Measurements from ENCODE around the gene MLYCD. TPM values are rescaled to one million over a fixed set of nuclear protein-coding genes. Genes with fewer than 3 reads are reported as not detected.
A peak's percentile ranks its signal among the peaks of the same experiment; 100 is the strongest.

Gene MLYCD
- total and polyA plus RNA-seq, 2 experiments from 2014 or later, result 3.2 to 7.2 TPM

GRCh38 chr16:83907631-83908250 is 8.8 kb downstream of the MLYCD start:
- H3K4me1 Mint-ChIP-seq, result peaks cover 22% of the 10 kb centered on the region
- TF ChIP-seq EZH2phosphoT487 (IDR thresholded peaks at IDR 0.05; ENCODE audit: unreplicated experiment) (no peak), EZH2 (IDR thresholded peaks at IDR 0.05; ENCODE audit: low read depth, unreplicated experiment) (no peak), ZNF331 (CRISPR knock-in tag; IDR thresholded peaks at IDR 0.05; ENCODE audit: low read depth) (no peak), CREB1 (CRISPR knock-in tag; IDR thresholded peaks at IDR 0.05; ENCODE audit: low read depth) (no peak), ZNF114 (CRISPR knock-in tag; IDR thresholded peaks at IDR 0.05) (no peak), CTCF (conservative IDR thresholded peaks at IDR 0.05; ENCODE audit: low read depth in 2 of 2) (no peak), ETS1 (IDR thresholded peaks at IDR 0.05) (no peak), NANOG (IDR thresholded peaks at IDR 0.05; ENCODE audit: borderline replicate concordance) (no peak), STAT1 (IDR thresholded peaks at IDR 0.05; ENCODE audit: unreplicated experiment) (no peak), JUNB (IDR thresholded peaks at IDR 0.05; ENCODE audit: unreplicated experiment) (no peak), REST (IDR thresholded peaks at IDR 0.05; ENCODE audit: unreplicated experiment) (no peak), ZNF462 (CRISPR knock-in tag; IDR thresholded peaks at IDR 0.05) (no peak)
- peak overlapping the region; percentile 58; the same call in 1 of the 2 replicates for H3K4me2 ChIP-seq
- no peak overlapping the region for H3K27ac Mint-ChIP-seq
- H3K4me1 ChIP-seq (ENCODE audit: insufficient read depth), result peaks cover 16% of the 10 kb centered on the region
- no peak overlapping the region for H3K4me3 Mint-ChIP-seq
- no peak for ATAC-seq
- no peaks in the 10 kb centered on the region for H3K9me3 Mint-ChIP-seq
- DNase-seq (ENCODE audit: low spot score), result no peak
- no peak overlapping the region for H2AFZ ChIP-seq
- no peak overlapping the region for H3K27ac ChIP-seq (ENCODE audit: low read depth)
- H3K27me3 ChIP-seq (ENCODE audit: insufficient read depth), result no peaks in the 10 kb centered on the region
- peaks cover 22% of the 10 kb centered on the region for H3K79me2 ChIP-seq (replicated peaks; ENCODE audit: insufficient read depth)
- H3K9me2 ChIP-seq (ENCODE audit: insufficient read depth), result no peaks in the 10 kb centered on the region
- no peaks in the 10 kb centered on the region for H3K27me3 Mint-ChIP-seq (ENCODE audit: insufficient read depth, low read depth, poor library complexity)
- H4K20me1 ChIP-seq (replicated peaks; ENCODE audit: insufficient read depth), result peaks cover 16% of the 10 kb centered on the region
- no peaks in the 10 kb centered on the region for H3F3A ChIP-seq (replicated peaks; ENCODE audit: low read depth)
- peaks cover 39% of the 10 kb centered on the region for H3K36me3 Mint-ChIP-seq (ENCODE audit: low read depth)
- H3K36me3 ChIP-seq (ENCODE audit: insufficient read depth), result peaks cover 3% of the 10 kb centered on the region; the same call in 1 of the 2 replicates
- H3K4me3 ChIP-seq, result no peak overlapping the region

Measured in GM23338 (cell line).